GM12878 (cell line): ENCODE measurements around the gene GLRX5. TPM values are rescaled to one million over a fixed set of nuclear protein-coding genes. Genes with fewer than 3 reads are reported as not detected.
A peak's percentile ranks its signal among the peaks of the same experiment; 100 is the strongest.

Experiments used
- ASH2L ChIP-seq: fragments of 300-600, 200-600 bp; sonication (generic); IDR thresholded peaks from 2 replicates; pipeline ENCODE4 v1.6.1; 2017; ENCODE audit warnings: low read depth, mild to moderate bottlenecking, borderline replicate concordance
- ATF7 ChIP-seq: fragments of 450-650 bp; IDR thresholded peaks from 2 replicates; pipeline ENCODE4 v1.6.1; 2016; ENCODE audit warnings: low read depth, mild to moderate bottlenecking
- BCL11A ChIP-seq: IDR thresholded peaks from 2 replicates; pipeline ENCODE4 v1.6.1; 2011; ENCODE audit warnings: low read depth, low read length
- BMI1 ChIP-seq: fragments of 450-650 bp; IDR thresholded peaks from 2 replicates; pipeline ENCODE4 v1.6.1; 2016; ENCODE audit warnings: mild to moderate bottlenecking, moderate library complexity, borderline replicate concordance
- CHD4 ChIP-seq: fragments of 200-600 bp; sonication (generic); IDR thresholded peaks from 2 replicates; pipeline ENCODE4 v1.6.1; 2016; ENCODE audit warnings: mild to moderate bottlenecking
- CREM ChIP-seq: IDR thresholded peaks from 2 replicates; pipeline ENCODE4 v1.6.1; 2014; ENCODE audit warnings: antibody characterized with exemption, low read depth
- ESRRA ChIP-seq: IDR thresholded peaks from 2 replicates; pipeline ENCODE4 v1.6.1; 2012; ENCODE audit warnings: mild to moderate bottlenecking, low read length, improper control_type of control experiment
- FOS ChIP-seq: IDR thresholded peaks from 3 replicates; pipeline ENCODE4 v1.6.1; 2011; ENCODE audit warnings: borderline replicate concordance; ENCODE audit not compliant: insufficient read length; ENCODE audit errors: extremely low read depth
- JUNB ChIP-seq: IDR thresholded peaks from 2 replicates; pipeline ENCODE4 v1.6.1; 2016; ENCODE audit warnings: antibody characterized with exemption, mild to moderate bottlenecking
- KAT2A ChIP-seq: conservative IDR thresholded peaks from 2 replicates; pipeline ENCODE4 v1.6.1; 2011; ENCODE audit warnings: low read depth, low read length; ENCODE audit not compliant: control insufficient read depth
- RBBP5 ChIP-seq: fragments of 200-600 bp; sonication (generic); conservative IDR thresholded peaks from 2 replicates; pipeline ENCODE4 v1.6.1; 2016
- RFX5 ChIP-seq: IDR thresholded peaks from 2 replicates; pipeline ENCODE4 v1.6.1; 2011; ENCODE audit warnings: low read depth, low read length, improper control_type of control experiment
- SIN3A ChIP-seq: IDR thresholded peaks from 2 replicates; pipeline ENCODE4 v1.6.1; 2012; ENCODE audit warnings: low read depth, low read length, improper control_type of control experiment
- SMC3 ChIP-seq: IDR thresholded peaks from 2 replicates; pipeline ENCODE4 v1.6.1; 2011; ENCODE audit warnings: low read length, improper control_type of control experiment, borderline replicate concordance
- SUPT20H ChIP-seq: IDR thresholded peaks from 2 replicates; pipeline ENCODE4 v1.6.1; 2011; ENCODE audit warnings: low read depth, mild to moderate bottlenecking, low read length, moderate library complexity, borderline replicate concordance; ENCODE audit not compliant: control insufficient read depth
- ZZZ3 ChIP-seq: IDR thresholded peaks from 2 replicates; pipeline ENCODE4 v1.6.1; 2011; ENCODE audit warnings: low read depth; ENCODE audit not compliant: control insufficient read depth, insufficient read length
- polyA plus RNA-seq, 11 experiments: library from polyadenylated mRNA; depleted of rRNA in 4 of 11; unstranded in 6 of 11; stranded (reverse) in 5 of 11; fragments of >200 nt; fragmentation: Nextera tagmentation in 4 of 11; fragmentation: Illumina TruSeq in 1 of 11; extraction: Ambion mirVana in 4 of 11; extraction: Trizol in 1 of 11; gene quantifications; 1 replicate in 1 of 11; 2 replicates in 10 of 11; pipeline versions ENCODE4 v1.2.1 to v1.2.3, GENCODE V29; 2011 to 2016; ENCODE audit warnings: inconsistent platforms in 2 of 11, missing spikeins in 2 of 11, low read depth in 1 of 11
- total RNA-seq, 4 experiments: library from RNA; depleted of rRNA in 3 of 4; stranded (reverse); fragments of >200 nt in 3 of 4; fragmentation: Illumina TruSeq in 1 of 4; extraction: Trizol in 1 of 4; gene quantifications; 2 replicates each; pipeline versions ENCODE4 v1.2.1 to v1.2.3, GENCODE V29; 2013 to 2021
- TF ChIP-seq, protein P1 (sequence below): fragments of 450-650 bp; IDR thresholded peaks from 2 replicates; pipeline ENCODE4 v1.6.1; 2017; ENCODE audit warnings: antibody characterized with exemption, mild to moderate bottlenecking, moderate library complexity
- TF ChIP-seq, protein P2 (sequence below): IDR thresholded peaks from 2 replicates; pipeline ENCODE4 v1.6.1; 2011; ENCODE audit warnings: low read depth, mild to moderate bottlenecking, low read length, moderate library complexity, borderline replicate concordance; ENCODE audit errors: extremely low read depth
- TF ChIP-seq, protein P3 (sequence below): IDR thresholded peaks from 2 replicates; pipeline ENCODE4 v1.6.1; 2012; ENCODE audit warnings: improper control_type of control experiment, low read depth, low read length; ENCODE audit not compliant: insufficient replicate concordance
- TF ChIP-seq, protein P4 (sequence below): fragments of 450-650 bp; IDR thresholded peaks from 2 replicates; pipeline ENCODE4 v1.6.1; 2018; ENCODE audit warnings: mild to moderate bottlenecking, low read depth, moderate library complexity; ENCODE audit not compliant: partially characterized antibody

The GLRX5 gene
- total and polyA plus RNA-seq, 10 of the 15 experiments (the other 5 are each of a cell fraction or from before 2014, with no cell fraction given): 12.8 to 139 (median 55.4) TPM

DNA sequence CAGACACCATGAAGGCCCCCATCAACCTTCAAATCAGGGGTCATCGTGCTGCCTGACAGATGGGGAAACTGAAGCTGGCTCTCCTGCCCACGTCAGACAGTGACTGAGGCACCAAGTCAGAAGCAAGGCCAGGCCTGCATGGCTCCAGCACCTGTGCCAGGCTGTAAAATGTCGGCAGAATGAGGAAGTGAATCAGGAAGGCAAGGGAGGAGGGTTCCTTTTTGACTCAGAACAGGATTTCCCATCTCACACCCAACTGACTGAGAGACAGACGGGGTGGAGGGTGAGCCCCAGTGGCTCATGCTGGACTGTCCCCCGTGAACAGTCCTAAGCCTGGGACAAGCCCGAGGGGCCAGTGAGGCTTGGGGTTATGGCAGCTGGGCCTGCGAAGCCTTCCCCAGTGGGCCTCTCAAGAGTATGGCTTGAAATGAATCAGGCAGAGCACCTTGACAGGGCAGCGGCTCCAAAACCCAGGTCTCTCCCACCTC lies 39.3 kb upstream of the GLRX5 start (continued):
- TF ChIP-seq, protein P1, sequence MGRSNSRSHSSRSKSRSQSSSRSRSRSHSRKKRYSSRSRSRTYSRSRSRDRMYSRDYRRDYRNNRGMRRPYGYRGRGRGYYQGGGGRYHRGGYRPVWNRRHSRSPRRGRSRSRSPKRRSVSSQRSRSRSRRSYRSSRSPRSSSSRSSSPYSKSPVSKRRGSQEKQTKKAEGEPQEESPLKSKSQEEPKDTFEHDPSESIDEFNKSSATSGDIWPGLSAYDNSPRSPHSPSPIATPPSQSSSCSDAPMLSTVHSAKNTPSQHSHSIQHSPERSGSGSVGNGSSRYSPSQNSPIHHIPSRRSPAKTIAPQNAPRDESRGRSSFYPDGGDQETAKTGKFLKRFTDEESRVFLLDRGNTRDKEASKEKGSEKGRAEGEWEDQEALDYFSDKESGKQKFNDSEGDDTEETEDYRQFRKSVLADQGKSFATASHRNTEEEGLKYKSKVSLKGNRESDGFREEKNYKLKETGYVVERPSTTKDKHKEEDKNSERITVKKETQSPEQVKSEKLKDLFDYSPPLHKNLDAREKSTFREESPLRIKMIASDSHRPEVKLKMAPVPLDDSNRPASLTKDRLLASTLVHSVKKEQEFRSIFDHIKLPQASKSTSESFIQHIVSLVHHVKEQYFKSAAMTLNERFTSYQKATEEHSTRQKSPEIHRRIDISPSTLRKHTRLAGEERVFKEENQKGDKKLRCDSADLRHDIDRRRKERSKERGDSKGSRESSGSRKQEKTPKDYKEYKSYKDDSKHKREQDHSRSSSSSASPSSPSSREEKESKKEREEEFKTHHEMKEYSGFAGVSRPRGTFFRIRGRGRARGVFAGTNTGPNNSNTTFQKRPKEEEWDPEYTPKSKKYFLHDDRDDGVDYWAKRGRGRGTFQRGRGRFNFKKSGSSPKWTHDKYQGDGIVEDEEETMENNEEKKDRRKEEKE: no peak
- TF ChIP-seq CREM: peak; percentile 89
- TF ChIP-seq RBBP5: no peak
- TF ChIP-seq, protein P2, sequence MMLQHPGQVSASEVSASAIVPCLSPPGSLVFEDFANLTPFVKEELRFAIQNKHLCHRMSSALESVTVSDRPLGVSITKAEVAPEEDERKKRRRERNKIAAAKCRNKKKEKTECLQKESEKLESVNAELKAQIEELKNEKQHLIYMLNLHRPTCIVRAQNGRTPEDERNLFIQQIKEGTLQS: no peak
- TF ChIP-seq SMC3: no peak
- TF ChIP-seq CHD4: no peak
- TF ChIP-seq, protein P3, sequence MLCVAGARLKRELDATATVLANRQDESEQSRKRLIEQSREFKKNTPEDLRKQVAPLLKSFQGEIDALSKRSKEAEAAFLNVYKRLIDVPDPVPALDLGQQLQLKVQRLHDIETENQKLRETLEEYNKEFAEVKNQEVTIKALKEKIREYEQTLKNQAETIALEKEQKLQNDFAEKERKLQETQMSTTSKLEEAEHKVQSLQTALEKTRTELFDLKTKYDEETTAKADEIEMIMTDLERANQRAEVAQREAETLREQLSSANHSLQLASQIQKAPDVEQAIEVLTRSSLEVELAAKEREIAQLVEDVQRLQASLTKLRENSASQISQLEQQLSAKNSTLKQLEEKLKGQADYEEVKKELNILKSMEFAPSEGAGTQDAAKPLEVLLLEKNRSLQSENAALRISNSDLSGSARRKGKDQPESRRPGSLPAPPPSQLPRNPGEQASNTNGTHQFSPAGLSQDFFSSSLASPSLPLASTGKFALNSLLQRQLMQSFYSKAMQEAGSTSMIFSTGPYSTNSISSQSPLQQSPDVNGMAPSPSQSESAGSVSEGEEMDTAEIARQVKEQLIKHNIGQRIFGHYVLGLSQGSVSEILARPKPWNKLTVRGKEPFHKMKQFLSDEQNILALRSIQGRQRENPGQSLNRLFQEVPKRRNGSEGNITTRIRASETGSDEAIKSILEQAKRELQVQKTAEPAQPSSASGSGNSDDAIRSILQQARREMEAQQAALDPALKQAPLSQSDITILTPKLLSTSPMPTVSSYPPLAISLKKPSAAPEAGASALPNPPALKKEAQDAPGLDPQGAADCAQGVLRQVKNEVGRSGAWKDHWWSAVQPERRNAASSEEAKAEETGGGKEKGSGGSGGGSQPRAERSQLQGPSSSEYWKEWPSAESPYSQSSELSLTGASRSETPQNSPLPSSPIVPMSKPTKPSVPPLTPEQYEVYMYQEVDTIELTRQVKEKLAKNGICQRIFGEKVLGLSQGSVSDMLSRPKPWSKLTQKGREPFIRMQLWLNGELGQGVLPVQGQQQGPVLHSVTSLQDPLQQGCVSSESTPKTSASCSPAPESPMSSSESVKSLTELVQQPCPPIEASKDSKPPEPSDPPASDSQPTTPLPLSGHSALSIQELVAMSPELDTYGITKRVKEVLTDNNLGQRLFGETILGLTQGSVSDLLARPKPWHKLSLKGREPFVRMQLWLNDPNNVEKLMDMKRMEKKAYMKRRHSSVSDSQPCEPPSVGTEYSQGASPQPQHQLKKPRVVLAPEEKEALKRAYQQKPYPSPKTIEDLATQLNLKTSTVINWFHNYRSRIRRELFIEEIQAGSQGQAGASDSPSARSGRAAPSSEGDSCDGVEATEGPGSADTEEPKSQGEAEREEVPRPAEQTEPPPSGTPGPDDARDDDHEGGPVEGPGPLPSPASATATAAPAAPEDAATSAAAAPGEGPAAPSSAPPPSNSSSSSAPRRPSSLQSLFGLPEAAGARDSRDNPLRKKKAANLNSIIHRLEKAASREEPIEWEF: no peak
- TF ChIP-seq, protein P4, sequence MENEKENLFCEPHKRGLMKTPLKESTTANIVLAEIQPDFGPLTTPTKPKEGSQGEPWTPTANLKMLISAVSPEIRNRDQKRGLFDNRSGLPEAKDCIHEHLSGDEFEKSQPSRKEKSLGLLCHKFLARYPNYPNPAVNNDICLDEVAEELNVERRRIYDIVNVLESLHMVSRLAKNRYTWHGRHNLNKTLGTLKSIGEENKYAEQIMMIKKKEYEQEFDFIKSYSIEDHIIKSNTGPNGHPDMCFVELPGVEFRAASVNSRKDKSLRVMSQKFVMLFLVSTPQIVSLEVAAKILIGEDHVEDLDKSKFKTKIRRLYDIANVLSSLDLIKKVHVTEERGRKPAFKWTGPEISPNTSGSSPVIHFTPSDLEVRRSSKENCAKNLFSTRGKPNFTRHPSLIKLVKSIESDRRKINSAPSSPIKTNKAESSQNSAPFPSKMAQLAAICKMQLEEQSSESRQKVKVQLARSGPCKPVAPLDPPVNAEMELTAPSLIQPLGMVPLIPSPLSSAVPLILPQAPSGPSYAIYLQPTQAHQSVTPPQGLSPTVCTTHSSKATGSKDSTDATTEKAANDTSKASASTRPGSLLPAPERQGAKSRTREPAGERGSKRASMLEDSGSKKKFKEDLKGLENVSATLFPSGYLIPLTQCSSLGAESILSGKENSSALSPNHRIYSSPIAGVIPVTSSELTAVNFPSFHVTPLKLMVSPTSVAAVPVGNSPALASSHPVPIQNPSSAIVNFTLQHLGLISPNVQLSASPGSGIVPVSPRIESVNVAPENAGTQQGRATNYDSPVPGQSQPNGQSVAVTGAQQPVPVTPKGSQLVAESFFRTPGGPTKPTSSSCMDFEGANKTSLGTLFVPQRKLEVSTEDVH: no peak
- TF ChIP-seq SUPT20H: no peak
- TF ChIP-seq SIN3A: no peak
- TF ChIP-seq ASH2L: no peak
- no peak for TF ChIP-seq KAT2A
- TF ChIP-seq JUNB: peak; percentile 96
- TF ChIP-seq RFX5: no peak
- no peak for TF ChIP-seq ZZZ3
- peak; percentile 76 for TF ChIP-seq BMI1
- TF ChIP-seq FOS: no peak
- peak; percentile 96 for TF ChIP-seq BCL11A
- no peak for TF ChIP-seq ESRRA
- TF ChIP-seq ATF7: peak; percentile 65; the same call in 1 of the 2 replicates
